ENCODE data around the gene FAM151A. TPM values are rescaled to one million over a fixed set of nuclear protein-coding genes. Genes with fewer than 3 reads are reported as not detected.
A peak's percentile ranks its signal among the peaks of the same experiment; 100 is the strongest.

FAM151A gene
- total and polyA plus RNA-seq, 2 of the 13 experiments (the other 11 are each of a cell fraction or from before 2014, with no cell fraction given), result 0.29 to 3.6 TPM

DNA sequence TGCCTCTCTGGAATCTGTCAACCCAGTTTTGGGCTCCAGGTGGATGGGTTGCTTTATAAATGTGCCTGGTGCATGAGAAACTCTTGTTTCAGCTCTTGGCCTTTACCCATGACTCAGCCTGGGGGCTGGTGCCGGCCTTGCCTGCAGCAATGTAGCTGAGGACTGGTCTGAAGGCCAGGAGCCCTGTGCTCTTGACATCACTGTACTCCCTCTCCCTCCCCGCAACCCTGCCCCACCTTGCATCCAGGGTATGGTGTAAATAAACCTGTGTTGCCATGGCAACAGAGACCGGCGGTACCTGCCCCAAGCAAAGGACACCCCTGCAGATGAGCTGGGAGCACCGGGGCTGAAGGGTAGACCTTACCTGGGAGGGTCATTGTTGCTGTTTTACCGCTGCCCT is 13.3 kb downstream of the FAM151A start:
- Histone ChIP-seq H4K20me1 (ENCODE audit: insufficient read depth, low read length) (no peaks in the 10 kb centered on the region), H3K9ac (ENCODE audit: insufficient read depth, low read depth, low read length) (no peak overlapping the region), H3K27me3 (ENCODE audit: control insufficient read depth in 1 of 2, insufficient read depth in 2 of 2, low read length in 2 of 2) (no peaks in the 10 kb centered on the region), H3K36me3 (replicated peaks in 1 of 2; ENCODE audit: control insufficient read depth in 1 of 2, insufficient read depth in 2 of 2, low read length in 2 of 2) (no peaks in the 10 kb centered on the region), H3K79me2 (ENCODE audit: insufficient read depth, low read length) (no peaks in the 10 kb centered on the region), H3K4me3 (replicated peaks in 1 of 3; ENCODE audit: insufficient read depth in 1 of 3, low read depth in 2 of 3, low read length in 3 of 3) (no peak overlapping the region), H3K27ac (ENCODE audit: extremely low read length, insufficient read depth, low read length) (no peak overlapping the region), H2AFZ (ENCODE audit: low read length) (no peak overlapping the region), H3K9me3 (ENCODE audit: low read length) (no peaks in the 10 kb centered on the region), H3K4me1 (ENCODE audit: insufficient read depth, low read length) (peaks cover 15% of the 10 kb centered on the region), H3K4me2 (ENCODE audit: low read depth, low read length) (no peak overlapping the region)
- FAIRE-seq (no peak), ATAC-seq (no peak), DNase-seq (ENCODE audit: low spot score) (no peak)
- WGBS (ENCODE audit: low lambda C conversion rate), result 100% methylated on average over 1 of the region's 6 CpGs
- POLR2A ChIA-PET, result no interaction called here
- CTCF ChIA-PET (ENCODE audit: low intra/inter-chr PET ratio, low total read pairs), result no interaction called here
- peak; percentile 54; the same call in 1 of the 2 replicates for TF ChIP-seq RFX1 (IDR thresholded peaks at IDR 0.05)
- no peak for TF ChIP-seq ZBTB7B (CRISPR knock-in tag; IDR thresholded peaks at IDR 0.05)
- no peak for TF ChIP-seq FOXO1 (CRISPR knock-in tag; IDR thresholded peaks at IDR 0.05)
- TF ChIP-seq CREB1 (IDR thresholded peaks at IDR 0.05), result no peak
- TF ChIP-seq CREB1 (CRISPR knock-in tag; IDR thresholded peaks at IDR 0.05), result no peak
- no TSS peak for BruUV-seq (replicated peaks)
- in situ Hi-C loops (cut with HindIII; ENCODE audit: extremely low pct_ligation_motif_present, low pct_unique_long_range_greater_than_20kb), result no loop called here
- intact Hi-C loops (cut with micrococcal nuclease; ENCODE audit: unreplicated experiment), result no loop called here

DNA sequence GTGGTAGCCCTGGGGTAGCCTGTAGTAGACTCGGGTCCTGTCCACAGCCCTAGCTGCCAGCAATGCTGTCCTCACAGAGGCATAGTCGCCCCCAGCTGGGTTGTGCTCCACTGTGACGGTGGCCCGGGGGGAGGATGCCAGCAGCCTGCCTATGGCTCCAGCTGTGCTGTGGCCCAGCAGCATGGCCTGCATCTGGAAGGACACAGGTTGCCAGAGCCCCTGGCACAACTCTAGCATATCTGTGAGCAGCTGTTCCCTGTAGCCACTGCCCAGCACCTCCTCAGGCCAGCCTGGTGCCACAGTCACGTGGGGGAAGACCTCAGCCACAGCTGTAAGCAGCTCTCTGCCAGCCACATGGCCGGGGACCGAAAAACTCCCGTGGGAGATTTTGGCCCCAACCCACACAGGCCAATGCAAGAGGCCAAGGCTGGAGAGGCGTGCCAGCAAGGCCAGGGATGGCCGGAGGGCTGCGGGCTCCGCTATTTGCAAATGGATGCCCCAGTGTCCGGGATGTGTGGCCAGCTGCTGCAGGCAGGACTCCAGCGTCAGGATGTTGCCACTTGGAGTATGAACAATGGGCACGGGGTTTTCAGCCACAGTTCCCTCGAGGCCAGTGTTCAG is 13.9 kb downstream of the FAM151A start:
- Histone ChIP-seq H4K20me1 (ENCODE audit: insufficient read depth, low read length) (no peaks in the 10 kb centered on the region), H3K9me3 (ENCODE audit: low read length) (no peaks in the 10 kb centered on the region), H3K27me3 (ENCODE audit: control insufficient read depth in 1 of 2, insufficient read depth in 2 of 2, low read length in 2 of 2) (no peaks in the 10 kb centered on the region), H2AFZ (ENCODE audit: low read length) (no peak overlapping the region), H3K4me2 (ENCODE audit: low read depth, low read length) (no peak overlapping the region), H3K36me3 (replicated peaks in 1 of 2; ENCODE audit: control insufficient read depth in 1 of 2, insufficient read depth in 2 of 2, low read length in 2 of 2) (no peaks in the 10 kb centered on the region), H3K4me1 (ENCODE audit: insufficient read depth, low read length) (peaks cover 9% of the 10 kb centered on the region), H3K79me2 (ENCODE audit: insufficient read depth, low read length) (no peaks in the 10 kb centered on the region), H3K27ac (ENCODE audit: extremely low read length, insufficient read depth, low read length) (no peak overlapping the region), H3K9ac (ENCODE audit: insufficient read depth, low read depth, low read length) (no peak overlapping the region), H3K4me3 (replicated peaks in 1 of 3; ENCODE audit: insufficient read depth in 1 of 3, low read depth in 2 of 3, low read length in 3 of 3) (no peak overlapping the region)
- POLR2A ChIA-PET, result no interaction called here
- in situ Hi-C loops (cut with HindIII; ENCODE audit: extremely low pct_ligation_motif_present, low pct_unique_long_range_greater_than_20kb) (no loop called here), intact Hi-C loops (cut with micrococcal nuclease; ENCODE audit: unreplicated experiment) (no loop called here)
- no peak for DNase-seq (ENCODE audit: low spot score)
- no peak for FAIRE-seq
- TF ChIP-seq ZHX1 (CRISPR knock-in tag; IDR thresholded peaks at IDR 0.05; ENCODE audit: low read depth), result no peak
- TF ChIP-seq ZMYM4 (CRISPR knock-in tag; IDR thresholded peaks at IDR 0.05), result no peak
- TF ChIP-seq PPARG (CRISPR knock-in tag; conservative IDR thresholded peaks at IDR 0.05), result no peak
- no peak for TF ChIP-seq THAP7 (CRISPR knock-in tag; IDR thresholded peaks at IDR 0.05)
- no peak for TF ChIP-seq ZNF264 (CRISPR knock-in tag; IDR thresholded peaks at IDR 0.05)
- TF ChIP-seq ZNF747 (CRISPR knock-in tag; IDR thresholded peaks at IDR 0.05; ENCODE audit: borderline replicate concordance), result no peak
- TF ChIP-seq, protein P1, sequence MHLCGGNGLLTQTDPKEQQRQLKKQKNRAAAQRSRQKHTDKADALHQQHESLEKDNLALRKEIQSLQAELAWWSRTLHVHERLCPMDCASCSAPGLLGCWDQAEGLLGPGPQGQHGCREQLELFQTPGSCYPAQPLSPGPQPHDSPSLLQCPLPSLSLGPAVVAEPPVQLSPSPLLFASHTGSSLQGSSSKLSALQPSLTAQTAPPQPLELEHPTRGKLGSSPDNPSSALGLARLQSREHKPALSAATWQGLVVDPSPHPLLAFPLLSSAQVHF (CRISPR knock-in tag; IDR thresholded peaks at IDR 0.05), result no peak
- no peak for TF ChIP-seq ZNF207 (IDR thresholded peaks at IDR 0.05; ENCODE audit: borderline replicate concordance)
- TF ChIP-seq ZNF672 (CRISPR knock-in tag; IDR thresholded peaks at IDR 0.05), result no peak
- no peak for TF ChIP-seq TCF7L2 (IDR thresholded peaks at IDR 0.05; ENCODE audit: low read depth, low read length)
- no peak for TF ChIP-seq NR2F2 (IDR thresholded peaks at IDR 0.05; ENCODE audit: borderline replicate concordance, low read depth)
- 85% methylated on average over 9 of the region's 16 CpGs for WGBS (ENCODE audit: low lambda C conversion rate)
- CTCF ChIA-PET (ENCODE audit: low intra/inter-chr PET ratio, low total read pairs), result no interaction called here
- BruUV-seq (replicated peaks), result no TSS peak
- no peak for ATAC-seq

Data from HepG2 (cell line).